HepG2 (cell line): Measurements from ENCODE around the gene RTEL1. TPM values are rescaled to one million over a fixed set of nuclear protein-coding genes. Genes with fewer than 3 reads are reported as not detected.

Source experiments
- AKAP8 ChIP-seq: sonication (generic); formaldehyde crosslinking; IDR thresholded peaks from 2 replicates; pipeline ENCODE4 v1.5.1; 2020; ENCODE audit warnings: mild to moderate bottlenecking, missing genetic modification reagents
- ESRRA ChIP-seq: sonication (generic); formaldehyde crosslinking; IDR thresholded peaks from 2 replicates; pipeline ENCODE4 v1.5.1; 2020; ENCODE audit warnings: mild to moderate bottlenecking, low read depth, missing genetic modification reagents
- HNRNPL ChIP-seq: fragments of 200-400 bp; formaldehyde crosslinking; IDR thresholded peaks from 2 replicates; pipeline ENCODE4 v1.6.1; 2017; ENCODE audit warnings: mild to moderate bottlenecking, low read depth, low read length
- KDM3A ChIP-seq: IDR thresholded peaks from 2 replicates; pipeline ENCODE4 v1.6.1; 2018; ENCODE audit warnings: low read depth, missing compliant biosample characterization
- SMAD9 ChIP-seq: sonication (generic); formaldehyde crosslinking; IDR thresholded peaks from 2 replicates; pipeline ENCODE4 v1.5.1; 2020; ENCODE audit warnings: mild to moderate bottlenecking, missing genetic modification reagents
- TARDBP ChIP-seq: sonication (generic); formaldehyde crosslinking; IDR thresholded peaks from 2 replicates; pipeline ENCODE4 v1.8.0; 2022; ENCODE audit warnings: mild to moderate bottlenecking, missing genetic modification reagents
- THYN1 ChIP-seq: sonication (generic); formaldehyde crosslinking; IDR thresholded peaks from 2 replicates; pipeline ENCODE4 v1.8.1; 2023; ENCODE audit warnings: low read depth, mild to moderate bottlenecking, moderate library complexity, missing genetic modification reagents, borderline replicate concordance
- ZC3H4 ChIP-seq: sonication (generic); formaldehyde crosslinking; IDR thresholded peaks from 2 replicates; pipeline ENCODE4 v1.4.0; 2020; ENCODE audit warnings: missing genetic modification reagents, borderline replicate concordance
- ZFP41 ChIP-seq: sonication (generic); formaldehyde crosslinking; IDR thresholded peaks from 2 replicates; pipeline ENCODE4 v1.4.0; 2020; ENCODE audit warnings: mild to moderate bottlenecking, missing genetic modification reagents, borderline replicate concordance
- ZNF446 ChIP-seq: sonication (generic); formaldehyde crosslinking; IDR thresholded peaks from 2 replicates; pipeline ENCODE4 v1.5.0; 2020; ENCODE audit warnings: mild to moderate bottlenecking, missing genetic modification reagents
- ZNF572 ChIP-seq: sonication (generic); formaldehyde crosslinking; IDR thresholded peaks from 2 replicates; pipeline ENCODE4 v1.5.1; 2020; ENCODE audit warnings: mild to moderate bottlenecking, missing genetic modification reagents
- ZNF749 ChIP-seq: sonication (generic); formaldehyde crosslinking; IDR thresholded peaks from 2 replicates; pipeline ENCODE4 v1.8.0; 2022; ENCODE audit warnings: mild to moderate bottlenecking, missing genetic modification reagents, moderate library complexity, borderline replicate concordance
- polyA plus RNA-seq, 8 experiments: library from polyadenylated mRNA; depleted of rRNA in 3 of 8; stranded (reverse) in 7 of 8; unstranded in 1 of 8; fragments of >200 nt; fragmentation: Illumina TruSeq in 4 of 8; extraction: Trizol in 4 of 8; gene quantifications; 2 replicates each; pipeline versions ENCODE4 v1.2.1 to v1.2.3, GENCODE V29; 2011 to 2016; ENCODE audit warnings: low read depth in 4 of 8, missing spikeins in 1 of 8, mixed read lengths in 1 of 8; ENCODE audit not compliant: insufficient read depth in 1 of 8
- total RNA-seq, 5 experiments: library from RNA; depleted of rRNA; stranded (reverse); fragments of >200 nt; fragmentation: Illumina TruSeq; extraction: Trizol; gene quantifications; 2 replicates each; pipeline ENCODE4 v1.2.3, GENCODE V29; 2016; ENCODE audit warnings: low read depth in 1 of 5
- TF ChIP-seq, protein P1 (sequence below): sonication (generic); formaldehyde crosslinking; IDR thresholded peaks from 2 replicates; pipeline ENCODE4 v1.9.0; 2021; ENCODE audit warnings: missing genetic modification reagents, mild to moderate bottlenecking, borderline replicate concordance
- TF ChIP-seq, protein P2 (sequence below): sonication (generic); formaldehyde crosslinking; IDR thresholded peaks from 2 replicates; pipeline ENCODE4 v1.8.0; 2022; ENCODE audit warnings: mild to moderate bottlenecking, missing genetic modification reagents
- TF ChIP-seq, protein P3 (sequence below): IDR thresholded peaks from 2 replicates; pipeline ENCODE4 v1.6.1; 2016; ENCODE audit warnings: mild to moderate bottlenecking, missing biosample characterization, missing genetic modification reagents
- TF ChIP-seq, protein P4 (sequence below): sonication (generic); formaldehyde crosslinking; IDR thresholded peaks from 2 replicates; pipeline ENCODE4 v1.4.0; 2020; ENCODE audit warnings: missing genetic modification reagents
- TF ChIP-seq, protein P5 (sequence below): sonication (generic); formaldehyde crosslinking; IDR thresholded peaks from 2 replicates; pipeline ENCODE4 v1.8.0; 2023; ENCODE audit warnings: mild to moderate bottlenecking, missing genetic modification reagents
- TF ChIP-seq, protein P6 (sequence below): IDR thresholded peaks from 2 replicates; pipeline ENCODE4 v1.6.1; 2016; ENCODE audit warnings: control low read depth

Gene RTEL1
- total and polyA plus RNA-seq, 2 of the 13 experiments (the other 11 are each of a cell fraction or from before 2014, with no cell fraction given), result 21.8 to 36.4 TPM

DNA sequence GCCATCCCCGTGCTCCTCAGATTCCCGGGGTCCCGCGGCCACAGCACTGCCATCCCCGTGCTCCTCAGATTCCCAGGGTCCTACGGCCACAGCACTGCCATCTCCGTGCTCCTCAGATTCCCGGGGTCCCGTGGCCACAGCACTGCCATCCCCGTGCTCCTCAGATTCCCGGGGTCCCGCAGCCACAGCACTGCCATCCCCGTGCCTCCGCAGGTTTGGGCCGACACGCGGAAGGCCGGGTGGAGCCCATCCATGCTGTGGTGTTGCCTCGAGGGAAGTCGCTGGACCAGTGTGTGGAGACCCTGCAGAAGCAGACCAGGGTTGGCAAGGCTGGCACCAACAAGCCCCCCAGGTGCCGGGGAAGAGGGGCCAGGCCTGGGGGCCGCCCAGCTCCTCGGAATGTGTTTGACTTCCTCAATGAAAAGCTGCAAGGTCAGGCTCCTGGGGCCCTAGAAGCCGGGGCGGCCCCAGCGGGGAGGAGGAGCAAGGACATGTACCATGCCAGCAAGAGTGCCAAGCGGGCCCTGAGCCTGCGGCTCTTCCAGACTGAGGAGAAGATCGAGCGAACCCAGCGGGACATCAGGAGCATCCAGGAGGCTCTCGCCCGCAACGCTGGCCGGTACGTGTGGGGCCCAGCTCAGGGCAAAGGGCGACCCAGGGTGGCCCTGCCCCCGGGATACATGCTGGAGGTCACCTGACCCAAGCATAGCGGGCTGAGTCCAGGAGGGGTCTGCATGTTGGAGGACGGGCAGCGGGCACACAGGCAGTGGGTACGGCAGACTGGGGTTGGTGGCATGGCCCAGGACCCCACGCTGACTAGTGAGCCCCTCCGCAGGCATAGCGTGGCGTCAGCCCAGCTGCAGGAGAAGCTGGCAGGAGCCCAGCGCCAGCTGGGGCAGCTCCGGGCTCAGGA is 77.1 kb downstream of the RTEL1 start (continued):
- TF ChIP-seq, protein P1, sequence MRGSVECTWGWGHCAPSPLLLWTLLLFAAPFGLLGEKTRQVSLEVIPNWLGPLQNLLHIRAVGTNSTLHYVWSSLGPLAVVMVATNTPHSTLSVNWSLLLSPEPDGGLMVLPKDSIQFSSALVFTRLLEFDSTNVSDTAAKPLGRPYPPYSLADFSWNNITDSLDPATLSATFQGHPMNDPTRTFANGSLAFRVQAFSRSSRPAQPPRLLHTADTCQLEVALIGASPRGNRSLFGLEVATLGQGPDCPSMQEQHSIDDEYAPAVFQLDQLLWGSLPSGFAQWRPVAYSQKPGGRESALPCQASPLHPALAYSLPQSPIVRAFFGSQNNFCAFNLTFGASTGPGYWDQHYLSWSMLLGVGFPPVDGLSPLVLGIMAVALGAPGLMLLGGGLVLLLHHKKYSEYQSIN (CRISPR knock-in tag), result no peak
- TF ChIP-seq ZNF749 (CRISPR knock-in tag) (no peak), SMAD9 (CRISPR knock-in tag) (no peak), TARDBP (CRISPR knock-in tag) (peak; percentile 51; the same call in 1 of the 2 replicates), ZC3H4 (CRISPR knock-in tag) (no peak), HNRNPL (peak; percentile 99), ZNF446 (CRISPR knock-in tag) (no peak), AKAP8 (peak; percentile 19; the same call in 1 of the 2 replicates), ZNF572 (CRISPR knock-in tag) (0 out of 2 replicates have a peak, but pooled peaks have one; percentile 54), THYN1 (CRISPR knock-in tag) (no peak), ZFP41 (no peak), ESRRA (CRISPR knock-in tag) (0 out of 2 replicates have a peak, but pooled peaks have one; percentile 22), KDM3A (0 out of 2 replicates have a peak, but pooled peaks have one; percentile 1)
- TF ChIP-seq, protein P2, sequence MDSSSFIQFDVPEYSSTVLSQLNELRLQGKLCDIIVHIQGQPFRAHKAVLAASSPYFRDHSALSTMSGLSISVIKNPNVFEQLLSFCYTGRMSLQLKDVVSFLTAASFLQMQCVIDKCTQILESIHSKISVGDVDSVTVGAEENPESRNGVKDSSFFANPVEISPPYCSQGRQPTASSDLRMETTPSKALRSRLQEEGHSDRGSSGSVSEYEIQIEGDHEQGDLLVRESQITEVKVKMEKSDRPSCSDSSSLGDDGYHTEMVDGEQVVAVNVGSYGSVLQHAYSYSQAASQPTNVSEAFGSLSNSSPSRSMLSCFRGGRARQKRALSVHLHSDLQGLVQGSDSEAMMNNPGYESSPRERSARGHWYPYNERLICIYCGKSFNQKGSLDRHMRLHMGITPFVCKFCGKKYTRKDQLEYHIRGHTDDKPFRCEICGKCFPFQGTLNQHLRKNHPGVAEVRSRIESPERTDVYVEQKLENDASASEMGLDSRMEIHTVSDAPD (CRISPR knock-in tag), result 0 out of 2 replicates have a peak, but pooled peaks have one; percentile 17
- TF ChIP-seq, protein P3, sequence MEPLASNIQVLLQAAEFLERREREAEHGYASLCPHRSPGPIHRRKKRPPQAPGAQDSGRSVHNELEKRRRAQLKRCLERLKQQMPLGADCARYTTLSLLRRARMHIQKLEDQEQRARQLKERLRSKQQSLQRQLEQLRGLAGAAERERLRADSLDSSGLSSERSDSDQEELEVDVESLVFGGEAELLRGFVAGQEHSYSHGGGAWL, result no peak
- TF ChIP-seq, protein P4, sequence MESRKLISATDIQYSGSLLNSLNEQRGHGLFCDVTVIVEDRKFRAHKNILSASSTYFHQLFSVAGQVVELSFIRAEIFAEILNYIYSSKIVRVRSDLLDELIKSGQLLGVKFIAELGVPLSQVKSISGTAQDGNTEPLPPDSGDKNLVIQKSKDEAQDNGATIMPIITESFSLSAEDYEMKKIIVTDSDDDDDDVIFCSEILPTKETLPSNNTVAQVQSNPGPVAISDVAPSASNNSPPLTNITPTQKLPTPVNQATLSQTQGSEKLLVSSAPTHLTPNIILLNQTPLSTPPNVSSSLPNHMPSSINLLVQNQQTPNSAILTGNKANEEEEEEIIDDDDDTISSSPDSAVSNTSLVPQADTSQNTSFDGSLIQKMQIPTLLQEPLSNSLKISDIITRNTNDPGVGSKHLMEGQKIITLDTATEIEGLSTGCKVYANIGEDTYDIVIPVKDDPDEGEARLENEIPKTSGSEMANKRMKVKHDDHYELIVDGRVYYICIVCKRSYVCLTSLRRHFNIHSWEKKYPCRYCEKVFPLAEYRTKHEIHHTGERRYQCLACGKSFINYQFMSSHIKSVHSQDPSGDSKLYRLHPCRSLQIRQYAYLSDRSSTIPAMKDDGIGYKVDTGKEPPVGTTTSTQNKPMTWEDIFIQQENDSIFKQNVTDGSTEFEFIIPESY (CRISPR knock-in tag), result peak; percentile 94
- TF ChIP-seq, protein P5, sequence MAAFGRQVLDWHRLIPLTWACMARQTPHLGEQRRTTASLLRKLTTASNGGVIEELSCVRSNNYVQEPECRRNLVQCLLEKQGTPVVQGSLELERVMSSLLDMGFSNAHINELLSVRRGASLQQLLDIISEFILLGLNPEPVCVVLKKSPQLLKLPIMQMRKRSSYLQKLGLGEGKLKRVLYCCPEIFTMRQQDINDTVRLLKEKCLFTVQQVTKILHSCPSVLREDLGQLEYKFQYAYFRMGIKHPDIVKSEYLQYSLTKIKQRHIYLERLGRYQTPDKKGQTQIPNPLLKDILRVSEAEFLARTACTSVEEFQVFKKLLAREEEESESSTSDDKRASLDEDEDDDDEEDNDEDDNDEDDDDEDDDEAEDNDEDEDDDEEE (CRISPR knock-in tag), result no peak
- TF ChIP-seq, protein P6, sequence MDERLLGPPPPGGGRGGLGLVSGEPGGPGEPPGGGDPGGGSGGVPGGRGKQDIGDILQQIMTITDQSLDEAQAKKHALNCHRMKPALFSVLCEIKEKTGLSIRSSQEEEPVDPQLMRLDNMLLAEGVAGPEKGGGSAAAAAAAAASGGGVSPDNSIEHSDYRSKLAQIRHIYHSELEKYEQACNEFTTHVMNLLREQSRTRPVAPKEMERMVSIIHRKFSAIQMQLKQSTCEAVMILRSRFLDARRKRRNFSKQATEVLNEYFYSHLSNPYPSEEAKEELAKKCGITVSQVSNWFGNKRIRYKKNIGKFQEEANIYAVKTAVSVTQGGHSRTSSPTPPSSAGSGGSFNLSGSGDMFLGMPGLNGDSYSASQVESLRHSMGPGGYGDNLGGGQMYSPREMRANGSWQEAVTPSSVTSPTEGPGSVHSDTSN (CRISPR knock-in tag), result no peak
